ENCODE data around the gene CNNM4. TPM values are rescaled to one million over a fixed set of nuclear protein-coding genes. Genes with fewer than 3 reads are reported as not detected.

Gene CNNM4
- total and polyA plus RNA-seq, 4 donors = 0.82 to 2.3 (median 2.1) TPM

GRCh38 chr2:96771796-96772618 is 11.3 kb downstream of the CNNM4 start:
- TF ChIP-seq TAF1 (conservative IDR thresholded peaks at IDR 0.05) = no peak
- TF ChIP-seq FOXA1 (IDR thresholded peaks at IDR 0.05) = no peak
- no peak for TF ChIP-seq HNF4G (IDR thresholded peaks at IDR 0.05)
- TF ChIP-seq SP1 (IDR thresholded peaks at IDR 0.05) = no peak
- TF ChIP-seq YY1 (IDR thresholded peaks at IDR 0.05) = no peak
- TF ChIP-seq CTCF (IDR thresholded peaks at IDR 0.05; ENCODE audit: low read depth, low read length, missing input control) = no peak
- TF ChIP-seq ATF3 (IDR thresholded peaks at IDR 0.05) = no peak
- TF ChIP-seq ZBTB33 (IDR thresholded peaks at IDR 0.05) = no peak
- TF ChIP-seq RAD21 (IDR thresholded peaks at IDR 0.05) = no peak
- TF ChIP-seq JUND (IDR thresholded peaks at IDR 0.05) = no peak
- no peak for TF ChIP-seq RXRA (IDR thresholded peaks at IDR 0.05)
- TF ChIP-seq MAX (IDR thresholded peaks at IDR 0.05) = no peak
- TF ChIP-seq HNF4A (conservative IDR thresholded peaks at IDR 0.05) = no peak
- TF ChIP-seq GABPA (IDR thresholded peaks at IDR 0.05 in 1 of 2, conservative IDR thresholded peaks at IDR 0.05 in 1 of 2) = no peak
- no peak for TF ChIP-seq FOXA2 (IDR thresholded peaks at IDR 0.05)
- TF ChIP-seq NR2F2 (IDR thresholded peaks at IDR 0.05) = no peak
- TF ChIP-seq REST (IDR thresholded peaks at IDR 0.05) = no peak
- no peak for TF ChIP-seq EGR1 (IDR thresholded peaks at IDR 0.05; ENCODE audit: low read depth in 2 of 2)
- Histone ChIP-seq H3K9ac (ENCODE audit: low read depth in 1 of 2, low read length in 2 of 2) (no peak overlapping the region), H3K4me3 (ENCODE audit: low read depth in 1 of 3, low read length in 3 of 3) (no peak overlapping the region), H3K36me3 (ENCODE audit: control insufficient read depth in 4 of 4, insufficient read depth in 3 of 4, low read depth in 1 of 4, low read length in 3 of 4) (no peaks in the 10 kb centered on the region), H3K27ac (ENCODE audit: low read depth in 1 of 2, low read length in 2 of 2) (no peak overlapping the region), H3K9me3 (ENCODE audit: control insufficient read depth in 4 of 4, low read length in 3 of 4) (no peaks in the 10 kb centered on the region), H3K4me1 (ENCODE audit: control insufficient read depth in 4 of 4, insufficient read depth in 4 of 4, low read length in 3 of 4) (peaks cover 0 to 15% (median 7%) of the 10 kb centered on the region in 4 donors), H3K27me3 (ENCODE audit: control insufficient read depth in 4 of 4, insufficient read depth in 4 of 4, low read length in 3 of 4) (no peaks in the 10 kb centered on the region)
- WGBS = 94% methylated on average over 20 of the region's 20 CpGs
- no peak for DNase-seq (ENCODE audit: low spot score)
